Upper lobe of left lung (tissue), 6 donors: ENCODE results near the gene DNMT3A. TPM values are rescaled to one million over a fixed set of nuclear protein-coding genes. Genes with fewer than 3 reads are reported as not detected.

Source experiments
- ATAC-seq, 2 donors: fragments of 200-7000 bp; cut with Tn5 transposase; one replicate each; pipeline ENCODE4 v1.9.1; 2022; ENCODE audit warnings: mild to moderate bottlenecking in 2 of 2, moderate library complexity in 2 of 2; ENCODE audit not compliant: low FRiP score in 2 of 2
- DNase-seq, 2 donors: peaks; one replicate each; pipeline ENCODE4 v3.0.0-alpha.2; 2019 to 2020
- H3K27ac ChIP-seq, 4 donors: fragments of 200-600 bp; sonication (generic); one replicate each; pipeline ENCODE4 v1.5.1; 2016 to 2019
- H3K27me3 ChIP-seq, 4 donors: fragments of 200-600 bp; sonication (generic); one replicate each; pipeline ENCODE4 v1.5.1; 2017 to 2019
- H3K36me3 ChIP-seq, 4 donors: fragments of 200-600 bp; sonication (generic); one replicate each; pipeline ENCODE4 v1.5.1; 2016 to 2019
- H3K4me1 ChIP-seq, 4 donors: fragments of 200-600 bp; sonication (generic); one replicate each; pipeline ENCODE4 v1.5.1; 2018 to 2019
- H3K4me3 ChIP-seq, 4 donors: fragments of 200-600 bp; sonication (generic); one replicate each; pipeline ENCODE4 v1.5.1; 2017 to 2019; ENCODE audit warnings: mild to moderate bottlenecking in 2 of 4, moderate library complexity in 1 of 4
- H3K9me3 ChIP-seq, 4 donors: fragments of 200-600 bp; sonication (generic); one replicate each; pipeline ENCODE4 v1.5.1; 2018 to 2019
- EP300 ChIP-seq, 4 donors: sonication (generic); formaldehyde crosslinking; IDR thresholded peaks; one replicate each; pipeline ENCODE4 v1.5.1; 2017; ENCODE audit warnings: antibody characterized with exemption in 4 of 4, control low read depth in 2 of 4
- POLR2A ChIP-seq, 4 donors: fragments of 450-650 bp; IDR thresholded peaks; one replicate each; pipeline ENCODE4 v1.5.1; 2016 to 2017; ENCODE audit warnings: antibody characterized with exemption in 4 of 4, mild to moderate bottlenecking in 2 of 4
- POLR2AphosphoS5 ChIP-seq, 2 donors: sonication (generic); formaldehyde crosslinking; IDR thresholded peaks; one replicate each; pipeline ENCODE4 v1.5.1; 2017; ENCODE audit warnings: antibody characterized with exemption in 2 of 2
- WGBS, 2 donors: methylation state at CpG; one replicate each; pipeline ENCODE4 v1.1.5; 2017 to 2018; 5-methylcytosine and 5-hydroxymethylcytosine counted together
- total RNA-seq, 6 donors: library from RNA; depleted of rRNA in 4 of 6; stranded (reverse); fragments of >200 nt in 4 of 6; gene quantifications; one replicate each; pipeline versions ENCODE4 v1.1.0 to v1.2.1, GENCODE V29; 2016 to 2021
- TF ChIP-seq, protein P1 (sequence below), 6 experiments: fragments of 450-650 bp in 4 of 6; fragments of 200-600 bp in 2 of 6; sonication (generic) in 2 of 6; IDR thresholded peaks; one replicate each; pipeline ENCODE4 v1.5.1; 2016 to 2019; ENCODE audit warnings: antibody characterized with exemption in 6 of 6
- donor health status: DM: no; HTN: no; CAD: no; lungs with moderate emphysema.
- donor health status: DM: no; HTN: yes; CAD: no; lungs with severe emphysema.

Gene DNMT3A
- total RNA-seq, 6 donors from 2014 or later = 7.8 to 49.2 (median 30.4) TPM

DNA sequence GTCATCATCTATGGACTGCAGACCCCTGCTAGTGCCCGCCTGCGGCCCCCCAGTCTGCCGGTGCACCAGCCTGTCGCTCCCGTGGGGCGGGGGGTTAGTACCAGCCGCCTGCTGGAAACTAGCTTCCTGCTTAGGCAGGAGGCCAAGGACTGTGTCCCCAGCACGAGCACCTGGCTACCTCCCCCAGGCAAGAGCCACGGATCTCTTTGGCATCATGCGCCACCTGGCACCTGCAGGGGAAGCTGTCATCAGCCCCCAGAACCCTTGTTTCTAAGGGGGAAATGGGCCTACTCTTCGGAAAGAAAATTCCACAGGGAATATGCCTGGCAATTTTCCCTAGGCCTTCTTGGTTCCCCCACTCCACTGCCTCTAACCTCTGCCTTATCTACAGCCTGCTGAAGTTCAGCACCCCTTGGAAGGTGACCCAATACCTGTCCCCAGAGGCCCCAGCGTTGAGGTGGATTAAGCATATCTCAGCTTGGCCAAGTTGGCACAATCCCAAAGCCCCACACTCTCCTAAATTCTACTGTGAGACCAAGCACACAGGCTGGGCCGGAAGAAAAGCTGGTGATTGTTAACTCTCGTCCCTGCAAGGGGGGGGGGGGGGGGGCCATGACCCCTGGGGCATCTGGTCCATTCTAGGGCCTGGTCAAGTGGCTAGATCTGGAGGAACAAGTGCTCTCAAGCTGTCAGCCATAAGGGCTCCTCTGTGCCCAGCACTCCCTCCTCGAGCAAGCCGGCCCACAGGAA lies 111.4 kb downstream of the DNMT3A start:
- DNase-seq (peak in 1 of 2 donors; percentile 65), ATAC-seq (peak in 1 of 2 donors; percentile 5)

GRCh38 chr2:25229279-25230197 lies 112.2 kb downstream of the DNMT3A start:
- no peak for DNase-seq
- ATAC-seq = peak in 1 of 2 donors; percentile 12
- Histone ChIP-seq H3K36me3 (peaks cover 0 to 30% (median 21%) of the 10 kb centered on the region in 4 donors), H3K9me3 (no peaks in the 10 kb centered on the region), H3K27me3 (no peaks in the 10 kb centered on the region), H3K4me1 (peaks cover 7 to 33% (median 17%) of the 10 kb centered on the region in 4 donors), H3K27ac (peak overlapping the region in 1 of 4 donors; percentile 19), H3K4me3 (no peak overlapping the region)
- 68 to 77% methylated on average over 8 to 15 of the region's 15 CpGs for WGBS, 2 donors
- TF ChIP-seq POLR2A (IDR thresholded peaks at IDR 0.05) (no peak), POLR2AphosphoS5 (IDR thresholded peaks at IDR 0.05) (no peak), EP300 (IDR thresholded peaks at IDR 0.05) (no peak)
- TF ChIP-seq, protein P1, sequence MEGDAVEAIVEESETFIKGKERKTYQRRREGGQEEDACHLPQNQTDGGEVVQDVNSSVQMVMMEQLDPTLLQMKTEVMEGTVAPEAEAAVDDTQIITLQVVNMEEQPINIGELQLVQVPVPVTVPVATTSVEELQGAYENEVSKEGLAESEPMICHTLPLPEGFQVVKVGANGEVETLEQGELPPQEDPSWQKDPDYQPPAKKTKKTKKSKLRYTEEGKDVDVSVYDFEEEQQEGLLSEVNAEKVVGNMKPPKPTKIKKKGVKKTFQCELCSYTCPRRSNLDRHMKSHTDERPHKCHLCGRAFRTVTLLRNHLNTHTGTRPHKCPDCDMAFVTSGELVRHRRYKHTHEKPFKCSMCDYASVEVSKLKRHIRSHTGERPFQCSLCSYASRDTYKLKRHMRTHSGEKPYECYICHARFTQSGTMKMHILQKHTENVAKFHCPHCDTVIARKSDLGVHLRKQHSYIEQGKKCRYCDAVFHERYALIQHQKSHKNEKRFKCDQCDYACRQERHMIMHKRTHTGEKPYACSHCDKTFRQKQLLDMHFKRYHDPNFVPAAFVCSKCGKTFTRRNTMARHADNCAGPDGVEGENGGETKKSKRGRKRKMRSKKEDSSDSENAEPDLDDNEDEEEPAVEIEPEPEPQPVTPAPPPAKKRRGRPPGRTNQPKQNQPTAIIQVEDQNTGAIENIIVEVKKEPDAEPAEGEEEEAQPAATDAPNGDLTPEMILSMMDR (IDR thresholded peaks at IDR 0.05) = no peak

More for the DNA sequence above, 111.4 kb downstream of the DNMT3A start:
- Histone ChIP-seq H3K36me3 (peaks cover 1 to 38% (median 26%) of the 10 kb centered on the region in 4 donors), H3K27ac (peak overlapping the region in 1 of 4 donors; percentile 19), H3K27me3 (no peaks in the 10 kb centered on the region), H3K4me3 (no peak overlapping the region), H3K9me3 (no peaks in the 10 kb centered on the region), H3K4me1 (peaks cover 7 to 33% (median 17%) of the 10 kb centered on the region in 4 donors)
- WGBS, 2 donors = 46 to 56% methylated on average over 8 to 16 of the region's 16 CpGs
- TF ChIP-seq, protein P1 (IDR thresholded peaks at IDR 0.05) = no peak
- TF ChIP-seq EP300 (IDR thresholded peaks at IDR 0.05) = no peak
- no peak for TF ChIP-seq POLR2AphosphoS5 (IDR thresholded peaks at IDR 0.05)
- no peak for TF ChIP-seq POLR2A (IDR thresholded peaks at IDR 0.05)

- TF ChIP-seq EP300 (IDR thresholded peaks at IDR 0.05) (no peak), POLR2AphosphoS5 (IDR thresholded peaks at IDR 0.05) (no peak), POLR2A (IDR thresholded peaks at IDR 0.05) (no peak)
- TF ChIP-seq, protein P1 (IDR thresholded peaks at IDR 0.05) = peak; percentile 46 to 74 (median 64)
- Histone ChIP-seq H3K4me1 (peaks cover 7 to 33% (median 17%) of the 10 kb centered on the region in 4 donors), H3K9me3 (no peaks in the 10 kb centered on the region), H3K27ac (no peak overlapping the region), H3K4me3 (no peak overlapping the region), H3K36me3 (peaks cover 0 to 23% (median 14%) of the 10 kb centered on the region in 4 donors), H3K27me3 (no peaks in the 10 kb centered on the region)
- 22 to 31% methylated on average over 6 to 7 of the region's 9 CpGs for WGBS, 2 donors
- ATAC-seq = peak; percentile 73 to 91
- peak in 1 of 2 donors; percentile 67 for DNase-seq
Measured at GRCh38 chr2:25228848-25229278, 112.9 kb downstream of the DNMT3A start.

DNA sequence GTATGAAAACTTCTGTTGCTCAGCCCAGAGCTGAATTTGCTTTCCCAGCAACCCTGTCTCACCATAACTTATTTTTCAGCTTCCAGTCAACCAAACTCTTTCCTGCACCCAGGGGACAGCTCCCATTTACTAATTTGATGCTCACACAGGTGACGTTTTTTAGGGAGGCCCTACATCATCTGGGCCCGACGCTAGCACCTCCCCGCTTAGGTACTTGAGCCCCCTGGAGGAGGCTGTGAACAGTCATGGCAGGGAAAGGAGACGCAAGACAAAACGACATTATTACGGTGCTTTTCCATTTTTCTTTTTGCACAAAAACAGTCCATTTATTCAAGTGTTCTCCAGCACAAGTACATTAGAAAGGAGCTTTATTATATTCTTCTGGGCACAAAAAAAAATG lies 114.1 kb downstream of the DNMT3A start:
- 82% methylated on average over 7 of the region's 7 CpGs for WGBS, 2 donors
- Histone ChIP-seq H3K9me3 (no peaks in the 10 kb centered on the region), H3K4me1 (peaks cover 7 to 32% (median 17%) of the 10 kb centered on the region in 4 donors), H3K36me3 (peaks cover 0 to 12% (median 4%) of the 10 kb centered on the region in 4 donors), H3K27me3 (no peaks in the 10 kb centered on the region), H3K4me3 (no peak overlapping the region), H3K27ac (no peak overlapping the region)
- TF ChIP-seq POLR2AphosphoS5 (IDR thresholded peaks at IDR 0.05) (no peak), EP300 (IDR thresholded peaks at IDR 0.05) (no peak), POLR2A (IDR thresholded peaks at IDR 0.05) (no peak)
- TF ChIP-seq, protein P1 (IDR thresholded peaks at IDR 0.05) = no peak
- no peak for ATAC-seq
- no peak for DNase-seq
